HepG2 (cell line): ENCODE results near the gene CD7. TPM values are rescaled to one million over a fixed set of nuclear protein-coding genes. Genes with fewer than 3 reads are reported as not detected.

Experiments
- EZH2 ChIP-seq: conservative IDR thresholded peaks from 2 replicates; pipeline ENCODE4 v1.6.1; 2012; ENCODE audit warnings: mild to moderate bottlenecking, low read depth, low read length, moderate library complexity
- GTF2F1 ChIP-seq: fragments of 150-350 bp; IDR thresholded peaks from 2 replicates; pipeline ENCODE4 v1.6.1; 2014; ENCODE audit warnings: low read length
- MTF2 ChIP-seq: sonication (generic); formaldehyde crosslinking; IDR thresholded peaks from 2 replicates; pipeline ENCODE4 v1.5.0; 2020; ENCODE audit warnings: missing genetic modification reagents, borderline replicate concordance
- NAIF1 ChIP-seq: sonication (generic); formaldehyde crosslinking; IDR thresholded peaks from 2 replicates; pipeline ENCODE4 v1.5.0; 2020; ENCODE audit warnings: mild to moderate bottlenecking, missing genetic modification reagents, borderline replicate concordance
- REL ChIP-seq: sonication (generic); formaldehyde crosslinking; conservative IDR thresholded peaks from 2 replicates; pipeline ENCODE4 v1.8.0; 2022; ENCODE audit warnings: mild to moderate bottlenecking, missing genetic modification reagents, moderate library complexity
- TBX2 ChIP-seq: sonication (generic); formaldehyde crosslinking; IDR thresholded peaks from 2 replicates; pipeline ENCODE4 v1.5.0; 2020; ENCODE audit warnings: missing genetic modification reagents, mild to moderate bottlenecking, borderline replicate concordance
- TCF12 ChIP-seq, 2 experiments: fragments of 450-650 bp in 1 of 2; sonication (generic) in 1 of 2; formaldehyde crosslinking in 1 of 2; IDR thresholded peaks; 2 replicates each; pipeline versions ENCODE4 v1.6.1 to v1.8.0; 2017 to 2022; ENCODE audit warnings: antibody characterized with exemption in 1 of 2, mild to moderate bottlenecking in 1 of 2, missing genetic modification reagents in 1 of 2, moderate library complexity in 1 of 2
- polyA plus RNA-seq, 8 experiments: library from polyadenylated mRNA; depleted of rRNA in 3 of 8; stranded (reverse) in 7 of 8; unstranded in 1 of 8; fragments of >200 nt; fragmentation: Illumina TruSeq in 4 of 8; extraction: Trizol in 4 of 8; gene quantifications; 2 replicates each; pipeline versions ENCODE4 v1.2.1 to v1.2.3, GENCODE V29; 2011 to 2016; ENCODE audit warnings: low read depth in 4 of 8, missing spikeins in 1 of 8, mixed read lengths in 1 of 8; ENCODE audit not compliant: insufficient read depth in 1 of 8
- total RNA-seq, 5 experiments: library from RNA; depleted of rRNA; stranded (reverse); fragments of >200 nt; fragmentation: Illumina TruSeq; extraction: Trizol; gene quantifications; 2 replicates each; pipeline ENCODE4 v1.2.3, GENCODE V29; 2016; ENCODE audit warnings: low read depth in 1 of 5
- TF ChIP-seq, protein P1 (sequence below): sonication (generic); formaldehyde crosslinking; IDR thresholded peaks from 2 replicates; pipeline ENCODE4 v1.4.0; 2020; ENCODE audit warnings: missing genetic modification reagents
- TF ChIP-seq, protein P2 (sequence below), 2 experiments: fragments of 450-650 bp in 1 of 2; sonication (generic) in 1 of 2; formaldehyde crosslinking; IDR thresholded peaks; 2 replicates each; pipeline versions ENCODE4 v1.5.0 to v1.8.0; 2020 to 2022; ENCODE audit warnings: mild to moderate bottlenecking in 1 of 2, missing genetic modification reagents in 1 of 2
- TF ChIP-seq, protein P3 (sequence below): IDR thresholded peaks from 2 replicates; pipeline ENCODE4 v1.6.1; 2016; ENCODE audit warnings: missing compliant biosample characterization, missing genetic modification reagents, borderline replicate concordance
- TF ChIP-seq, protein P4 (sequence below): sonication (generic); formaldehyde crosslinking; IDR thresholded peaks from 2 replicates; pipeline ENCODE4 v1.8.1; 2022; ENCODE audit warnings: low read depth, mild to moderate bottlenecking, missing genetic modification reagents
- TF ChIP-seq, protein P5 (sequence below): sonication (generic); formaldehyde crosslinking; conservative IDR thresholded peaks from 2 replicates; pipeline ENCODE4 v1.5.0; 2020; ENCODE audit warnings: missing genetic modification reagents
- TF ChIP-seq, protein P6 (sequence below): sonication (generic); formaldehyde crosslinking; IDR thresholded peaks from 2 replicates; pipeline ENCODE4 v1.4.0; 2020; ENCODE audit warnings: missing genetic modification reagents

Gene CD7
- total and polyA plus RNA-seq, 2 of the 13 experiments (the other 11 are each of a cell fraction or from before 2014, with no cell fraction given) = 67.6 to 76.4 TPM

DNA sequence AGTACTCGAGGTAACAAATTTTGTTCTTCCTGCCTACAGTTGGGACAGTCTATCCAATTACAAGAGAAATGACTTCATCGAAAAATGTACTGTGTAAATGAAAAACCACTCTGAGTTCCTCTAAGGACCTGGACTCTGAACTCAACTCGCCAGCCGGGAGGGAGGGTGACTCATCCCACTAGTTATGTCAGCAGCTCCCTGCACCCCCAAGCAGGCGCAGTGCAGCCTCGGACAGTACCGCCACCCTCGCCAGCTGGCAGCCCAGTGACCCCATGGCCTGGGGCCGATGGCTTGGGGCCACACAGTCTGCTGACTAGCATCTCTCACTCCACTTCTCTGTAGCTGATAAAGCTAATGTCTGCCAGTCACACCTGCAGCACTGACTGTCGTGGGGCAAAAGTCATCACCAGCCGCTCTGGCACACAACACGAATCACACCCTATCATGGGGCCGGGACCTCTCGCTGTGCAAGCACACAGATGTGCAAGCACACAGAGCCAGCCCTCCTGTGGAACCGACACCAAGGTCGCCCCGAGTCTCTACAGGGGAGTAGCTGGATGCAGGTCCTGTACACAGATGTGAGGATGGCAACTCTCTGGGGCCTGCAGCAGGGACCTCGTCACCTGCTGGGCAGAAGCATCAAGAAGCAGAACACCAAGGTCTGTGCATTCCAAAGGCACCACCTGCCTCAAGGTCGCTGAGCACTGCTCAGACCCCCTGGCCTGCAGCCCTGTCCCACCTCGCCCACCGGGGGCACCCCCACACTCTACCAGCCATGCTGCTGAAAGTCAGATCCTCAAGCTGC is 49.6 kb downstream of the CD7 start (continued):
- TF ChIP-seq, protein P1, sequence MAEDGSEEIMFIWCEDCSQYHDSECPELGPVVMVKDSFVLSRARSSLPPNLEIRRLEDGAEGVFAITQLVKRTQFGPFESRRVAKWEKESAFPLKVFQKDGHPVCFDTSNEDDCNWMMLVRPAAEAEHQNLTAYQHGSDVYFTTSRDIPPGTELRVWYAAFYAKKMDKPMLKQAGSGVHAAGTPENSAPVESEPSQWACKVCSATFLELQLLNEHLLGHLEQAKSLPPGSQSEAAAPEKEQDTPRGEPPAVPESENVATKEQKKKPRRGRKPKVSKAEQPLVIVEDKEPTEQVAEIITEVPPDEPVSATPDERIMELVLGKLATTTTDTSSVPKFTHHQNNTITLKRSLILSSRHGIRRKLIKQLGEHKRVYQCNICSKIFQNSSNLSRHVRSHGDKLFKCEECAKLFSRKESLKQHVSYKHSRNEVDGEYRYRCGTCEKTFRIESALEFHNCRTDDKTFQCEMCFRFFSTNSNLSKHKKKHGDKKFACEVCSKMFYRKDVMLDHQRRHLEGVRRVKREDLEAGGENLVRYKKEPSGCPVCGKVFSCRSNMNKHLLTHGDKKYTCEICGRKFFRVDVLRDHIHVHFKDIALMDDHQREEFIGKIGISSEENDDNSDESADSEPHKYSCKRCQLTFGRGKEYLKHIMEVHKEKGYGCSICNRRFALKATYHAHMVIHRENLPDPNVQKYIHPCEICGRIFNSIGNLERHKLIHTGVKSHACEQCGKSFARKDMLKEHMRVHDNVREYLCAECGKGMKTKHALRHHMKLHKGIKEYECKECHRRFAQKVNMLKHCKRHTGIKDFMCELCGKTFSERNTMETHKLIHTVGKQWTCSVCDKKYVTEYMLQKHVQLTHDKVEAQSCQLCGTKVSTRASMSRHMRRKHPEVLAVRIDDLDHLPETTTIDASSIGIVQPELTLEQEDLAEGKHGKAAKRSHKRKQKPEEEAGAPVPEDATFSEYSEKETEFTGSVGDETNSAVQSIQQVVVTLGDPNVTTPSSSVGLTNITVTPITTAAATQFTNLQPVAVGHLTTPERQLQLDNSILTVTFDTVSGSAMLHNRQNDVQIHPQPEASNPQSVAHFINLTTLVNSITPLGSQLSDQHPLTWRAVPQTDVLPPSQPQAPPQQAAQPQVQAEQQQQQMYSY (CRISPR knock-in tag) = 0 out of 2 replicates have a peak, but pooled peaks have one; percentile 35
- TF ChIP-seq, protein P2, sequence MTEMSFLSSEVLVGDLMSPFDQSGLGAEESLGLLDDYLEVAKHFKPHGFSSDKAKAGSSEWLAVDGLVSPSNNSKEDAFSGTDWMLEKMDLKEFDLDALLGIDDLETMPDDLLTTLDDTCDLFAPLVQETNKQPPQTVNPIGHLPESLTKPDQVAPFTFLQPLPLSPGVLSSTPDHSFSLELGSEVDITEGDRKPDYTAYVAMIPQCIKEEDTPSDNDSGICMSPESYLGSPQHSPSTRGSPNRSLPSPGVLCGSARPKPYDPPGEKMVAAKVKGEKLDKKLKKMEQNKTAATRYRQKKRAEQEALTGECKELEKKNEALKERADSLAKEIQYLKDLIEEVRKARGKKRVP (CRISPR knock-in tag; IDR thresholded peaks at IDR 0.05) = peak in 1 of 2 experiments; percentile 53; a peak in 1 of 4 replicates
- TF ChIP-seq, protein P3, sequence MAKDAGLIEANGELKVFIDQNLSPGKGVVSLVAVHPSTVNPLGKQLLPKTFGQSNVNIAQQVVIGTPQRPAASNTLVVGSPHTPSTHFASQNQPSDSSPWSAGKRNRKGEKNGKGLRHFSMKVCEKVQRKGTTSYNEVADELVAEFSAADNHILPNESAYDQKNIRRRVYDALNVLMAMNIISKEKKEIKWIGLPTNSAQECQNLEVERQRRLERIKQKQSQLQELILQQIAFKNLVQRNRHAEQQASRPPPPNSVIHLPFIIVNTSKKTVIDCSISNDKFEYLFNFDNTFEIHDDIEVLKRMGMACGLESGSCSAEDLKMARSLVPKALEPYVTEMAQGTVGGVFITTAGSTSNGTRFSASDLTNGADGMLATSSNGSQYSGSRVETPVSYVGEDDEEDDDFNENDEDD = peak; percentile 68; the same call in 1 of the 2 replicates
- TF ChIP-seq, protein P4, sequence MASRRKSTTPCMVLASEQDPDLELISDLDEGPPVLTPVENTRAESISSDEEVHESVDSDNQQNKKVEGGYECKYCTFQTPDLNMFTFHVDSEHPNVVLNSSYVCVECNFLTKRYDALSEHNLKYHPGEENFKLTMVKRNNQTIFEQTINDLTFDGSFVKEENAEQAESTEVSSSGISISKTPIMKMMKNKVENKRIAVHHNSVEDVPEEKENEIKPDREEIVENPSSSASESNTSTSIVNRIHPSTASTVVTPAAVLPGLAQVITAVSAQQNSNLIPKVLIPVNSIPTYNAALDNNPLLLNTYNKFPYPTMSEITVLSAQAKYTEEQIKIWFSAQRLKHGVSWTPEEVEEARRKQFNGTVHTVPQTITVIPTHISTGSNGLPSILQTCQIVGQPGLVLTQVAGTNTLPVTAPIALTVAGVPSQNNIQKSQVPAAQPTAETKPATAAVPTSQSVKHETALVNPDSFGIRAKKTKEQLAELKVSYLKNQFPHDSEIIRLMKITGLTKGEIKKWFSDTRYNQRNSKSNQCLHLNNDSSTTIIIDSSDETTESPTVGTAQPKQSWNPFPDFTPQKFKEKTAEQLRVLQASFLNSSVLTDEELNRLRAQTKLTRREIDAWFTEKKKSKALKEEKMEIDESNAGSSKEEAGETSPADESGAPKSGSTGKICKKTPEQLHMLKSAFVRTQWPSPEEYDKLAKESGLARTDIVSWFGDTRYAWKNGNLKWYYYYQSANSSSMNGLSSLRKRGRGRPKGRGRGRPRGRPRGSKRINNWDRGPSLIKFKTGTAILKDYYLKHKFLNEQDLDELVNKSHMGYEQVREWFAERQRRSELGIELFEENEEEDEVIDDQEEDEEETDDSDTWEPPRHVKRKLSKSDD (CRISPR knock-in tag) = peak; percentile 94
- peak; percentile 97 for TF ChIP-seq TBX2 (CRISPR knock-in tag)
- no peak for TF ChIP-seq MTF2 (CRISPR knock-in tag)
- no peak for TF ChIP-seq GTF2F1
- 0 out of 2 replicates have a peak, but pooled peaks have one; percentile 22 for TF ChIP-seq REL
- no peak for TF ChIP-seq EZH2
- 0 out of 2 replicates have a peak, but pooled peaks have one; percentile 22 for TF ChIP-seq NAIF1 (CRISPR knock-in tag)
- TF ChIP-seq, protein P5, sequence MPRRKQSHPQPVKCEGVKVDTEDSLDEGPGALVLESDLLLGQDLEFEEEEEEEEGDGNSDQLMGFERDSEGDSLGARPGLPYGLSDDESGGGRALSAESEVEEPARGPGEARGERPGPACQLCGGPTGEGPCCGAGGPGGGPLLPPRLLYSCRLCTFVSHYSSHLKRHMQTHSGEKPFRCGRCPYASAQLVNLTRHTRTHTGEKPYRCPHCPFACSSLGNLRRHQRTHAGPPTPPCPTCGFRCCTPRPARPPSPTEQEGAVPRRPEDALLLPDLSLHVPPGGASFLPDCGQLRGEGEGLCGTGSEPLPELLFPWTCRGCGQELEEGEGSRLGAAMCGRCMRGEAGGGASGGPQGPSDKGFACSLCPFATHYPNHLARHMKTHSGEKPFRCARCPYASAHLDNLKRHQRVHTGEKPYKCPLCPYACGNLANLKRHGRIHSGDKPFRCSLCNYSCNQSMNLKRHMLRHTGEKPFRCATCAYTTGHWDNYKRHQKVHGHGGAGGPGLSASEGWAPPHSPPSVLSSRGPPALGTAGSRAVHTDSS (CRISPR knock-in tag) = no peak; the same call in 1 of the 2 replicates
- no peak for TF ChIP-seq TCF12 (IDR thresholded peaks at IDR 0.05)
- peak; percentile 80; the same call in 1 of the 2 replicates for TF ChIP-seq TCF12 (CRISPR knock-in tag; IDR thresholded peaks at IDR 0.05)
- TF ChIP-seq, protein P6, sequence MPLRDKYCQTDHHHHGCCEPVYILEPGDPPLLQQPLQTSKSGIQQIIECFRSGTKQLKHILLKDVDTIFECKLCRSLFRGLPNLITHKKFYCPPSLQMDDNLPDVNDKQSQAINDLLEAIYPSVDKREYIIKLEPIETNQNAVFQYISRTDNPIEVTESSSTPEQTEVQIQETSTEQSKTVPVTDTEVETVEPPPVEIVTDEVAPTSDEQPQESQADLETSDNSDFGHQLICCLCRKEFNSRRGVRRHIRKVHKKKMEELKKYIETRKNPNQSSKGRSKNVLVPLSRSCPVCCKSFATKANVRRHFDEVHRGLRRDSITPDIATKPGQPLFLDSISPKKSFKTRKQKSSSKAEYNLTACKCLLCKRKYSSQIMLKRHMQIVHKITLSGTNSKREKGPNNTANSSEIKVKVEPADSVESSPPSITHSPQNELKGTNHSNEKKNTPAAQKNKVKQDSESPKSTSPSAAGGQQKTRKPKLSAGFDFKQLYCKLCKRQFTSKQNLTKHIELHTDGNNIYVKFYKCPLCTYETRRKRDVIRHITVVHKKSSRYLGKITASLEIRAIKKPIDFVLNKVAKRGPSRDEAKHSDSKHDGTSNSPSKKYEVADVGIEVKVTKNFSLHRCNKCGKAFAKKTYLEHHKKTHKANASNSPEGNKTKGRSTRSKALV = peak; percentile 84; the same call in 1 of the 2 replicates
